Activated CD8-positive, alpha-beta memory T cell treated with anti-CD3 and anti-CD28 coated beads, Interleukin-2, amount 10 ng/mL, durations not matched to agents 7 days and 5 days (primary cell): ENCODE data around the gene CNST. TPM values are rescaled to one million over a fixed set of nuclear protein-coding genes. Genes with fewer than 3 reads are reported as not detected.

ENCODE experiments used
- ATAC-seq: fragments of 150-1000 bp; cut with Tn5 transposase; one replicate; pipeline ENCODE4 v1.10.0; 2021; ENCODE audit warnings: moderate library complexity
- CTCF ChIA-PET: fragments of 350-600 bp; sonication (Branson Sonifier 250); formaldehyde crosslinking; loops from one replicate; lab custom pipeline; 2021; ENCODE audit warnings: antibody characterized with exemption; lab: Charles Lee
- DNase-seq: peaks from one replicate; pipeline ENCODE4 v3.0.0-alpha.2; 2020
- H3K27ac Mint-ChIP-seq: one replicate; pipeline ENCODE4 v1.8.0; 2021; ENCODE audit warnings: mild to moderate bottlenecking, mixed read lengths
- H3K27me3 Mint-ChIP-seq: one replicate; pipeline ENCODE4 v1.8.0; 2021; ENCODE audit warnings: mixed read lengths
- H3K36me3 Mint-ChIP-seq: one replicate; pipeline ENCODE4 v1.8.0; 2021; ENCODE audit warnings: mild to moderate bottlenecking, mixed read lengths
- H3K4me1 Mint-ChIP-seq: one replicate; pipeline ENCODE4 v1.8.0; 2021; ENCODE audit warnings: mixed read lengths
- H3K4me3 Mint-ChIP-seq: one replicate; pipeline ENCODE4 v1.8.0; 2021; ENCODE audit warnings: mild to moderate bottlenecking, moderate library complexity, mixed read lengths
- H3K9me3 Mint-ChIP-seq: one replicate; pipeline ENCODE4 v1.8.0; 2022; ENCODE audit warnings: low read depth, mixed read lengths
- total RNA-seq, 2 experiments: library from RNA; stranded (reverse); gene quantifications; one replicate each; pipeline ENCODE4 v1.2.3, GENCODE V29; 2021

CNST gene
- total RNA-seq, 2 experiments from 2014 or later = 27.3 to 30.2 TPM

DNA sequence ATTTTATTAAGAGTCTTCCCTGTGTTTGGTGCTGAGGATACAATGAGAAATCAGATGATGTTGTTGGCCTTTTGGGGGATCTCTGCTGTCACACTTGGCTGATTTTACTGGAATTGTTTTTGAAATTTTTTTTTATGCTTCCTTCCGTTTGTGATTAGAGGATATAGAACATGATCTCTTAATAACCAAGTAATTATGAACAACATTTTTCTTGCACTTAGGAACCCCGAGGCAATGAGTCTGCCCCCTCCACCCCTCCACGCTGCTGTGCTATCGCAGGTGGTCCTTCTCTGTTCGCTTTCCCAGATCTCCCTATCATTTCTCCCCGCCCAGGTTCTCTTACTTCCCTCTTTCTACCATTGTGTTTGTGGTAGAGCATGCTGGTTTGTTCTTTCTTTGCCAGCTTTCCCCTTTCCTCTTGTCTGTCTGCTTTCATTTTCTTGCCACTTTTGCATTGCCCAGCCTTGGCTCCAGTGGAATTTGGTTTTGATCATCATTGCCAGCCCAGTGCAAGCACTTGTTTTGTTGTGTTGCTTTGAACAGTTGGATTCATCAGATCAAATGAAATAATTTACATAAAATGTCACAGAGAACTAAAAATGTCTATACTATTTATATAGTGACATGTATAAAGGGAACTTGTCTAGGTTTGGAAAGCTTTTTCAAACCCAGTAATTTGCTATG, 84.9 kb downstream of the CNST start:
- Mint-ChIP-seq H3K4me3 (no peak overlapping the region), H3K4me1 (no peaks in the 10 kb centered on the region), H3K27ac (no peak overlapping the region), H3K27me3 (no peaks in the 10 kb centered on the region), H3K9me3 (no peaks in the 10 kb centered on the region), H3K36me3 (peaks cover 31% of the 10 kb centered on the region)
- DNase-seq (no peak), ATAC-seq (no peak)
- CTCF ChIA-PET = interaction anchor here (0.6 kb wide), 1 partner anchor 56 kb away, joined by 3 read pairs; no protein-coding TSS in a partner anchor

DNA sequence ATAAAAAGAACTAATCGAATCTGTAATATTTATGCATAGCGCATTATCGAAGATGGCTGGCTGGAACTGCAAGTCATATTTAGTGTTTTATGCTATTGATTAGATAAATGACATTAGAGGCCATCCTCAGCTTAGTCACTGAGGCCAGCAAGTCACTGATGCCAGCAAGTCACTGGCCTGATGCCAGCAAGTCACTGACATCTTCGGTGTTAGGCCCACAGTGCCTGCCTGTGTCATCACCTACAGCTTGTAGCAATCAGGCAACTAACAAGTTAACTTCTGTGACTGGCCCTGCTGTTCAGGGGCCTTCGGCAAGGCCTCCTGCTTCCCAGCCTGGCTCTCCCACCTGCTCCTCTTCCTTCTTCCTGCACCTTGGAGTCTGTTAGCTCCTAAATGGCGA, 92.3 kb downstream of the CNST start:
- no peak overlapping the region for H3K4me3 Mint-ChIP-seq
- no peaks in the 10 kb centered on the region for H3K4me1 Mint-ChIP-seq
- H3K36me3 Mint-ChIP-seq = peaks cover 16% of the 10 kb centered on the region
- CTCF ChIA-PET = no interaction called here
- no peak overlapping the region for H3K27ac Mint-ChIP-seq
- H3K9me3 Mint-ChIP-seq = no peaks in the 10 kb centered on the region
- DNase-seq = no peak
- no peaks in the 10 kb centered on the region for H3K27me3 Mint-ChIP-seq
- ATAC-seq = no peak

DNA sequence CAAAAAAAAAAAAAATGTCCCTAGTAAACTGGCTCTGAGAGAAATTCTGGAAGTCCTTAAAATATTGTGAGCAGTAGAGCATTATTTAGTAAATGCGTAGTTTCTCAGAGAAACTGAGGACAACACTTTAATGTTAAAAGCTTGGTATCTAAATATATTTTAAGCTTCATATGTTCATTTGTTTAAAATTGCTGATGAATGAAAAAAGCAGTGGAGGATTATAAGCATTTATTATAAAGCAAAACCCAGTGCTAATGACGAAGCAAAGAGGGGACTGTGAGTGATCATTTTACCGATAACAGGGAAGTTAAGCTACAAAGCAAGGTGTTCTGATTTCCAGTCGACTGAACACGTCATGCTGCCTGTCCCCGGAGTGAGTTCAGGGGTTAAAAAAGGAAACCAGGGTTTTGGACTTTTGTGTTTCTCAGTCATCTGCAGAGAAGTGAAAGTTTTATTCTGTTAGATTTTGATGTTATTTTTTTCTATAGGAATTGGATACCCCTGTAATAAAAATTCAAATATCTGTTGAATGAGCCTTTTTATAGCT, 93.4 kb downstream of the CNST start:
- DNase-seq (no peak), ATAC-seq (no peak)
- Mint-ChIP-seq H3K27me3 (no peaks in the 10 kb centered on the region), H3K36me3 (peaks cover 7% of the 10 kb centered on the region), H3K27ac (no peak overlapping the region), H3K4me3 (no peak overlapping the region), H3K9me3 (no peaks in the 10 kb centered on the region), H3K4me1 (no peaks in the 10 kb centered on the region)
- CTCF ChIA-PET = no interaction called here

DNA sequence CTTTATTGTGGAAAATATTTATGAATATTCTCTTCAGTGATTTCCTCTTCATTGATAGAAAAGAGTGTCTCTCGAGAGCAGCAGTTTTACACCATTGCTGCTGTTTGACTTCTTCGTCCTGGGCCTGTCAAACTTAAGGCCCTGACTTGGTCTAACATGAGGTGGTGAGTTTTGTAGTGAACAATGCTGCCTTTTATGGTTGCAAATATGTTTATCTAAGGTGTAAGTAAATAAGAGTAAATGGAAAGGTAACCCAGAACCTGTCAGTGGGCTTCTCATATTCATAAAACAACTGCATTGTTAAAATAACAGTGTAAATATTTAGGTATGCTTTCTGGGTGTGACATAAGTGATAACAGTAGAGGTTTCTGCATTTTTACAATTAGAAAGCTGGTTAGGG, 95.2 kb downstream of the CNST start:
- no peak overlapping the region for H3K27ac Mint-ChIP-seq
- CTCF ChIA-PET = no interaction called here

DNA sequence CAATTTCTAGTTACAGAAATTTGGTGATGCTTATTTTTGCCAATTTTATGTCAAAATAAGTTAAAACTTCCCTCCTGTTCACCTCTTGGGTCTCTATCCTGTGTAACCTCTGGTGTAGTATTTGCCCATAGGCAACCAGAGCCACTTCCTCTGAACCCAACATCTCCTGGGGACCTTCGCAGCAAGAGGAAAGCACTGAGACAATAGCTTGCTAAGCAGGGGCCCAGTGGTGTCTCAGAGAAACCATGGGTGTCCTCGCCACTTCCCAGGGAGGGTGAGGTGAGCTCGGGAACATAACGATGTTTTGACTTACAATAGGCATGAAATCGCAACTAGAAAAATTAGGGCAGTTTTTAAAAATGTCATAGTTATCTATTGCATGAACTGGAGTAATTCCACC, 101.5 kb downstream of the CNST start:
- ATAC-seq = no peak
- H3K27ac Mint-ChIP-seq = no peak overlapping the region
- H3K27me3 Mint-ChIP-seq = no peaks in the 10 kb centered on the region
- no peaks in the 10 kb centered on the region for H3K4me1 Mint-ChIP-seq
- DNase-seq = no peak
- H3K36me3 Mint-ChIP-seq = peaks cover 12% of the 10 kb centered on the region
- H3K4me3 Mint-ChIP-seq = no peak overlapping the region
- CTCF ChIA-PET = no interaction called here
- H3K9me3 Mint-ChIP-seq = no peaks in the 10 kb centered on the region

More for the DNA sequence above, 95.2 kb downstream of the CNST start:
- no peak overlapping the region for H3K4me3 Mint-ChIP-seq
- no peaks in the 10 kb centered on the region for H3K4me1 Mint-ChIP-seq
- DNase-seq = no peak
- no peak for ATAC-seq
- H3K36me3 Mint-ChIP-seq = peaks cover 8% of the 10 kb centered on the region
- no peaks in the 10 kb centered on the region for H3K9me3 Mint-ChIP-seq
- no peaks in the 10 kb centered on the region for H3K27me3 Mint-ChIP-seq

DNA sequence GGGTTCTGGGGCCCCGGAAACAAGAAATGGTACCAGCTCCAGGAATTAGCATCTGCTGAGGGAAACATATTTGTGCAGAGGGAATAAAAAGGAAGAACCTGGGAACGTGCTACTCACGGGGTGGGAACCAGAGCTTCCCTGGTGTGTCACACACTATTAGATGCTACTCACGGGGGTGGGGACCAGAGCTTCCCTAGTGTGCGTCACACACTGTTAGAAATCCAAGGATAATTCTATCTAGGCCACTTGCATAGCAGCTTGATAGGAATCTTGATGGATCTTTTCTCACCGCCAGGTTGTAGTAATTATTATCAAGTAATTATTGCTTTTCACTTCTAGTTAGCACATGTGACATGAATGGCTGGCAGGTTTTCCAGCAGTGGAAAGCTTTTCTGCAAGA, 103.4 kb downstream of the CNST start:
- Mint-ChIP-seq H3K27ac (no peak overlapping the region), H3K36me3 (peaks cover 12% of the 10 kb centered on the region), H3K4me3 (no peak overlapping the region), H3K9me3 (no peaks in the 10 kb centered on the region), H3K27me3 (no peaks in the 10 kb centered on the region), H3K4me1 (no peaks in the 10 kb centered on the region)
- CTCF ChIA-PET = interaction anchor here (1.5 kb wide), 1 partner anchor 31 kb away, joined by 3 read pairs; no protein-coding TSS in a partner anchor
- ATAC-seq = no peak
- no peak for DNase-seq

DNA sequence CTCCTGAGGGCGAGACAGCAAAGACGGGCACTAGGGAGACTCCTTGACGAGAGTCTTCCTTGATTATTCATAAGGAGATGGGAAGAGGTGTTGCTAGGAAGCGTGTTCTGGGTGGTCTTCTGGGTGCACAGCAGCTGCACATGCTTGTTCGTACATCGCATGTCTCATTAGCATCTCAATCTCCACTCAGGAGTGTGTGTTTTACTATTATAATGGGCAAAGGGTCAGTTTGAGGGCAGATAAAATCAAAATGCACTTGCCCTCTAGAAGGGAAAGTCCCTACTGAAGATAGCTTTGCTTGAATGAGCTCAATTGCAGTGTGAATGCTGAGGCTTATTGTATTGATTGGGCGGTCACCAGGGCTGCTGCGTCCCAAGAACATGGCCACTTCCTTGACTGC, 107.8 kb downstream of the CNST start:
- Mint-ChIP-seq H3K4me3 (no peak overlapping the region), H3K9me3 (no peaks in the 10 kb centered on the region), H3K27ac (no peak overlapping the region), H3K4me1 (no peaks in the 10 kb centered on the region), H3K27me3 (no peaks in the 10 kb centered on the region), H3K36me3 (peaks cover 6% of the 10 kb centered on the region)
- CTCF ChIA-PET = no interaction called here
- ATAC-seq = no peak
- DNase-seq = no peak

DNA sequence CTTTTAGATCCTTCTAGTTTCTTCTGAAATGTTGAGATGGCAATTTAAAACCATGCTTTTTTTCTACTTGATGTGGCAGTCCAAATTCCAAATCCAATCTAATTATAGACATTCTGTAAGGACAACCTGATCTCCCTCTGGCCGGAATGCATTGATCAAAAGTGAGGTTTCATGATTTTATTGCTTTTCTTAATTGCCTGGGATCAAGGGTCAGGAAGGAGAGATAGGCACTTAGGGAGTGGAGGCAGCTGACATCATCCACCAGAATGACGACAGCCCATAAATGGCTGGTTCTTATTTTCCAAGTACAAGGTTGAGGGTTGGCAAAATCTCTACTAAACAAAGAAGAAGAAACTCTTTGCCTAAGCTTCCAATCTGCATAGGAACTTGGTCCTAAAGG, 111.6 kb downstream of the CNST start:
- Mint-ChIP-seq H3K27me3 (no peaks in the 10 kb centered on the region), H3K4me1 (no peaks in the 10 kb centered on the region), H3K9me3 (no peaks in the 10 kb centered on the region), H3K36me3 (no peaks in the 10 kb centered on the region), H3K4me3 (no peak overlapping the region), H3K27ac (no peak overlapping the region)
- CTCF ChIA-PET = no interaction called here
- ATAC-seq (no peak), DNase-seq (no peak)

DNA sequence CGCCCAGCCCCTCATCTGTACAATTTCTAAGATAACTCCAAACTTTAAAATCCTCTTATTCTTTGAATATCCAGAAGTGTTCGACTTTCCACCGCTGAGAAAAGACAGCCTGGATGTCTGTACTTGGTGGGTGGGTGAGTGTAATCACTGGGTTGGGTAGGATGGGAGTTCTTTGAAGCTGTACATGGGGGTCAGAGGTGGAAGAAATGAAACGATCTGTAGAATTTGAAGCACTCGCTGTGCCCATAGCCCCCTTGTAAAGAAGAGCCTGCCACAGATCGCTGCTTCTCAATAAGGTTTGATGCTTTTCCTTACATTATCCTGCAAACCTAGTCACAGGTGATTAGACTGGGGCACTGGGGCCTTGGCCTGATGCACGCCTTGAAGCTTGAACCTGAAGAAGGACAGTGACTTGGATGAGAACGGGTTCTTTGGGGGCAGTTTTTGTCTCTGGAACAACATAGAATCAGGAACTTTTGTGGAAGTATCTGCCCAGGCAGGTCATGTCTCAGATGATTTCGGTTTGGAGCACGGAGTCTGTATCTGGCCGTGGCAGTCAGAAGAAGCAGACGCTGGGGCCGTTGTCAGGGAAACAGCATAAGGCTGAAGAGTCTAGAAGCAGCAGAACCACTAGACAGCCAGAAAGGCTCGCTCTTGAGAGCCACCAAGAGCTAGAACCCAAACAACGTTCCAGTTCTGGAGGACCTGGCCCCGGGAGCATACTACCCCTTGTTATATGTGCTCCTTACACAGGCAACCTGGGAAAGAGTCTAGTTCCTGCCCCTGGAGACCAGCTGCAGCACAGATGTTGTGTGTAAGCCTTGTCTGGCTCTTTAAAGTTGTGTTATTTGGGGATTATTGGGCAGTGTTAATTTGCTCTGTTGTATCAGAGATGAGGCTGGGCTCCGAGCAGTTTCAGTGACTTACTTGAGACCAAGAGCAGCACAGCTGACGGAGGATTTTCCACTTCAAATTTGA, 112.8 kb downstream of the CNST start:
- no peaks in the 10 kb centered on the region for H3K27me3 Mint-ChIP-seq
- no peak for ATAC-seq
- no peaks in the 10 kb centered on the region for H3K4me1 Mint-ChIP-seq
- H3K27ac Mint-ChIP-seq = no peak overlapping the region
- CTCF ChIA-PET = no interaction called here
- no peak overlapping the region for H3K4me3 Mint-ChIP-seq
- no peak for DNase-seq
- H3K36me3 Mint-ChIP-seq = no peaks in the 10 kb centered on the region
- H3K9me3 Mint-ChIP-seq = no peaks in the 10 kb centered on the region

DNA sequence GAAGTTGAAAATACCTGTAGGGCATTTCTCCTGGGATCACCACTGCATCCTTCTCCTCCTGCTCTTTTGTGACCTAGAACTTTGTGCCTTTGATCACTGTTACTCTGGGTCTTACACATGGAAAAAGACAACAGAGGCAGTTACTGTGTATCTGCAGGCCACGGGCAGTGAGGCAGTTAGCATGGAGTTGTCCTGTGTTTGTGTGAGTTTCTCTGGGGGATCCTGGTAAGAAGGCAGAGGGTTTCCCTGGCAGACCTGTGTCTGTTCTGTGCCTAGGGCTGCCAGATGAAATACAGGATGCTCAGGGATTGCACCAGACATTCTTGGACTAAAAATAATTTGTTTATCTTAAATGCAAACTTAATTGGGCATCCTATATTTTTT, 113.5 kb downstream of the CNST start:
- H3K36me3 Mint-ChIP-seq = no peaks in the 10 kb centered on the region
- CTCF ChIA-PET = no interaction called here
- no peaks in the 10 kb centered on the region for H3K27me3 Mint-ChIP-seq
- H3K27ac Mint-ChIP-seq = no peak overlapping the region
- H3K4me1 Mint-ChIP-seq = no peaks in the 10 kb centered on the region
- DNase-seq (no peak), ATAC-seq (no peak)
- H3K9me3 Mint-ChIP-seq = no peaks in the 10 kb centered on the region
- no peak overlapping the region for H3K4me3 Mint-ChIP-seq

DNA sequence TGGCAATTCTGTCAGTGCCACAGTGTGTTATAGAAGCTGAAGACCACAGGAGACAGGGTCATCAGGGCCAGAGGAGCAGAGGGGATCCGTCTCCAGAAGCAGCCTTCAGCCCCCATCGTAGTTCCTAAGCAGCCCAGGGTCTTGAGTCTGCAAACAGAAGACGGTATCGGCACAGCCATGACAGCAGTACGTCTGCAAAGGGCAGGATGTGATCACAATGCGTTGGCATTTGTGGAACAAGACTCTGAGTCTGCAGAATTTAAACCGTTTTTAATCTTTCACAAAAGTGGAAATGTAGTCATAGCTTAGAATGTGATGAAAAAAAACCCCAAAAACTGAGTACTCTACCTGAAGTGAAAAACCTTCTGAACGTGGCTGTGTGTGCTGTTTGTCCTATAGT, 113.9 kb downstream of the CNST start:
- Mint-ChIP-seq H3K4me3 (no peak overlapping the region), H3K36me3 (no peaks in the 10 kb centered on the region), H3K27ac (no peak overlapping the region), H3K9me3 (no peaks in the 10 kb centered on the region), H3K27me3 (no peaks in the 10 kb centered on the region), H3K4me1 (no peaks in the 10 kb centered on the region)
- DNase-seq (no peak), ATAC-seq (no peak)
- CTCF ChIA-PET = no interaction called here

DNA sequence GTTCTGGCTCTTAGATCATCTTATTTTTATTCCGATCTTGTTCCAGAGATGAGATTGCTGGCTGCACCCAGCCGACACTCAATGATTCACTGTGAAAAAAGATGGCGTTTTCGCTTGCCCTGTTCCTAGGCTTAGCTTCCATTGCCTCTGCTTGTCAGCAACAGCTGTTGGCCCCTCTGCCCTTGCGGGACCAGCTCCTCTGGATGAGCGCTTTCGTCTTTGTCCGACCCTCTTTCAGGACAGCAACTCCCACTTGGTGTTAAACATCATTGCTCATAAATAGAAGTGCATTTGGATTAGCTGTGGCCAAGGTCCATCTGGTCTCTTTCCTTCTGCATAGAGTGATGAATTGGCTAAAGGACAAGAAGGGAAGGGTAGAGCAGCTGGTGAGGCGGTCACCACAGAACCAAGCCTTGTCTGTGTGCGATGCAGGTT, 114.5 kb downstream of the CNST start:
- ATAC-seq (no peak), DNase-seq (no peak)
- Mint-ChIP-seq H3K27ac (no peak overlapping the region), H3K9me3 (no peaks in the 10 kb centered on the region), H3K27me3 (no peaks in the 10 kb centered on the region), H3K4me3 (no peak overlapping the region), H3K36me3 (no peaks in the 10 kb centered on the region), H3K4me1 (no peaks in the 10 kb centered on the region)
- CTCF ChIA-PET = no interaction called here

DNA sequence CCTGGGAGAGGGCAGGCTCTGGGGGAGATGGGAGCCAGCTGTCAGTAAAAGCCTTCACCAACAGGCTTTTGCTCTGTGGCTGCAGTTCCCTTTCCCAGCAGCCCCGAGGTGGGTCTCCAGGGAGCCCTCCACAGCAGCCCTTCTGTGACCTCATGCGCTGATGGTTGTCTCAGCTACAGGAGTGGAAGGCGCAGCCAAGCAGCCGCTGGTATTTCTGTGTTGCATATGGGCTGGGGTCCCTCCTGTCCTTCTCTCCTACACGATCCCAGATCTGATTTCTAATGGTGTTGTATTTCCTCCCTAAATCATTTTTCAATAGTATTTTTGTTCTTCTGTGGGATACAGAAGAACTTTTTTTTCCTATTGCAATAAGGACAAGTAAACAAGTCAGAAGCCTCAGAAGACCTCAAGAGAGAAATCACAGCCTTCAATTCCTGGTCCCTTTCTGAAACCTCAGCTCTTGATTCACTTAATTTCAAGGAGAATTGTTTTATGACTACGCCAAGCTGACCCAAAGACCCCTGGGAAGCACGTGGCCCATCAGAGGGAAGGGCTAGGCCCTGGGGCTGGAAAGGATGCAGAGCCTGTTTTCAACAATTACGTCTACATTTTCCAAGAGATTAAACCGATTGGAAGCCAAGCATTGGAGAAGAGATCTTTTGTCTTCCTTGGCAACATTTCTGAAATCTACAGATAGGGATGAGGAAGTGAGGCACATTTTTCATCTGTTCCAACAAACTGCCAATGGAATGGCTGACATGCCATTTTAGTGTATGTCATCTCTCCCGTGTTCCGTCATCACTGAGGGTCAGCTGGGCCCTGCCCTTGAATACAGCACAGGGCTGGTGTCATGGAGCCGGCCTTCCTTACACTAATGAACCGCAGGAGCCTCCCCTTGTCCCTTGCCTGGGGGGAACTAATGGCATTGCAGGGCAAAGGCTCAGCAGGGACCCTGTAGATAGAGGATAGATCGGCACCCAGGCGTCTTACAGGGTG, 115.9 kb downstream of the CNST start:
- H3K4me1 Mint-ChIP-seq = no peaks in the 10 kb centered on the region
- no peaks in the 10 kb centered on the region for H3K36me3 Mint-ChIP-seq
- H3K27ac Mint-ChIP-seq = no peak overlapping the region
- no peak for ATAC-seq
- no peaks in the 10 kb centered on the region for H3K9me3 Mint-ChIP-seq
- CTCF ChIA-PET = no interaction called here
- no peak overlapping the region for H3K4me3 Mint-ChIP-seq
- H3K27me3 Mint-ChIP-seq = no peaks in the 10 kb centered on the region
- no peak for DNase-seq
